ENCODE results near the gene DHX8.

Gene DHX8

DNA sequence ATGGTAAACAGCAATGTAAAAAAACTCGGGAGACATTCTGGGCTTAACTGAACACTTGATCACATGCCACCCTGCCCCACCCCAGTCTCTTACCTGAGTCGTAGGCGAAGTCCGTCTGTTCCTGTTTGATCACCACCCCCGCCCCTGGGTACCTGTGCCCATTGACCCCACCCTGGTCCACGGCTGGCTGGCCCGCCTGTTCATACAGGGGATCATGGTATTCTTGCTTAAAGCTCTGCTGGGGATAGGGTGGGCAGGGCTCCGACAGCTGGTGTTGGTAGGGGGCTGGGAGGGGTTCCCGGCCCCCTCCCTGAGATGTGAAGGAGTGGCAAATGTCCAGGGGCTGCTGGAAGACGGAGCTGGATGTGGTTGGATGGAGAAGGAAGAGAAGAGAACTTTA, 48.8 kb downstream of the DHX8 start:
- Histone ChIP-seq H3K4me1 (ENCODE audit: control insufficient read depth, low read length) (no peaks in the 10 kb centered on the region), H3K27ac (ENCODE audit: low read depth, low read length) (no peak overlapping the region)
- TF ChIP-seq EZH2phosphoT487 (IDR thresholded peaks at IDR 0.05; ENCODE audit: borderline replicate concordance, low read length) (no peak), CTCF (IDR thresholded peaks at IDR 0.05; ENCODE audit: low read depth, low read length, poor library complexity, severe bottlenecking) (no peak)

DNA sequence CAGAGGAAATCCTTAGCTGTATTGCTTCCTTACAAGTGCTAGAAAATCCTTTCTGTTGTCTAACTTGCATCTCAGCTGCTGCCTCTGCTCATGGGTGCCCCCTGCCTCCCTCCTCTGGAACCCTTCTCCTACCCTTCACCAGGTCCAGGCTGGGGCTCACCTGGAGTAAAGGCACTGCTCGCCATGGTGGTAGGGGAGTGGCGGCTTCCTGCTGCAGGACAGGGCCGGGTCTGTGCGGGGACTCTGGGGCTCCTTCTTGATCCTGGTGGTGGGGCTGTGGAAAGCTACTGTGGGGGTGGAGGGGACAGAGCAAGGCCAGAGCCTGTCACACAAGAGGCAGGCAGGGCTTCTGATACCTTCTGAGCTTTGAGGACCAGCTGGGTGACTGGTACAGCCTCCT, 49.9 kb downstream of the DHX8 start:
- Histone ChIP-seq H3K9me2 (replicated peaks; ENCODE audit: control insufficient read depth, low read length) (no peaks in the 10 kb centered on the region), H3K79me2 (ENCODE audit: control insufficient read depth, low read length) (no peaks in the 10 kb centered on the region), H3K27ac (ENCODE audit: low read depth, low read length) (no peak overlapping the region), H3K36me3 (ENCODE audit: control insufficient read depth, low read length) (no peaks in the 10 kb centered on the region), H4K20me1 (ENCODE audit: control insufficient read depth, insufficient read depth, low read depth, low read length) (no peaks in the 10 kb centered on the region), H3K4me1 (ENCODE audit: control insufficient read depth, low read length) (no peaks in the 10 kb centered on the region), H3F3A (ENCODE audit: control insufficient read depth, insufficient read depth) (no peaks in the 10 kb centered on the region), H3K4me2 (ENCODE audit: low read length) (no peak overlapping the region), H3K27me3 (ENCODE audit: control insufficient read depth, low read length) (no peaks in the 10 kb centered on the region), H3K4me3 (ENCODE audit: low read length) (no peak overlapping the region), H3K9me3 (ENCODE audit: control insufficient read depth, insufficient read depth, low read length) (no peaks in the 10 kb centered on the region)
- TF ChIP-seq EZH2phosphoT487 (IDR thresholded peaks at IDR 0.05; ENCODE audit: borderline replicate concordance, low read length), result no peak
- no peak for TF ChIP-seq CTCF (IDR thresholded peaks at IDR 0.05; ENCODE audit: low read depth, low read length, poor library complexity, severe bottlenecking)

More for the DNA sequence above, 48.8 kb downstream of the DHX8 start:
- Histone ChIP-seq H3K27me3 (ENCODE audit: control insufficient read depth, low read length) (no peaks in the 10 kb centered on the region), H3K4me2 (ENCODE audit: low read length) (no peak overlapping the region), H3K36me3 (ENCODE audit: control insufficient read depth, low read length) (no peaks in the 10 kb centered on the region), H4K20me1 (ENCODE audit: control insufficient read depth, insufficient read depth, low read depth, low read length) (no peaks in the 10 kb centered on the region), H3K9me3 (ENCODE audit: control insufficient read depth, insufficient read depth, low read length) (no peaks in the 10 kb centered on the region), H3F3A (ENCODE audit: control insufficient read depth, insufficient read depth) (no peaks in the 10 kb centered on the region), H3K79me2 (ENCODE audit: control insufficient read depth, low read length) (no peaks in the 10 kb centered on the region), H3K9me2 (replicated peaks; ENCODE audit: control insufficient read depth, low read length) (no peaks in the 10 kb centered on the region), H3K4me3 (ENCODE audit: low read length) (no peak overlapping the region)

GRCh38 chr17:43534909-43535308, 51.1 kb downstream of the DHX8 start:
- Histone ChIP-seq H3K4me3 (ENCODE audit: low read length) (no peak overlapping the region), H3K9me2 (replicated peaks; ENCODE audit: control insufficient read depth, low read length) (no peaks in the 10 kb centered on the region), H3K27me3 (ENCODE audit: control insufficient read depth, low read length) (no peaks in the 10 kb centered on the region), H3K4me1 (ENCODE audit: control insufficient read depth, low read length) (no peaks in the 10 kb centered on the region), H3K27ac (ENCODE audit: low read depth, low read length) (no peak overlapping the region), H3K9me3 (ENCODE audit: control insufficient read depth, insufficient read depth, low read length) (no peaks in the 10 kb centered on the region), H3F3A (ENCODE audit: control insufficient read depth, insufficient read depth) (no peaks in the 10 kb centered on the region), H3K79me2 (ENCODE audit: control insufficient read depth, low read length) (no peaks in the 10 kb centered on the region), H4K20me1 (ENCODE audit: control insufficient read depth, insufficient read depth, low read depth, low read length) (no peaks in the 10 kb centered on the region), H3K4me2 (ENCODE audit: low read length) (no peak overlapping the region), H3K36me3 (ENCODE audit: control insufficient read depth, low read length) (no peaks in the 10 kb centered on the region)
- TF ChIP-seq EZH2phosphoT487 (IDR thresholded peaks at IDR 0.05; ENCODE audit: borderline replicate concordance, low read length) (no peak), CTCF (IDR thresholded peaks at IDR 0.05; ENCODE audit: low read depth, low read length, poor library complexity, severe bottlenecking) (no peak)
